ENCODE data around the gene PLEKHF1.

DNA sequence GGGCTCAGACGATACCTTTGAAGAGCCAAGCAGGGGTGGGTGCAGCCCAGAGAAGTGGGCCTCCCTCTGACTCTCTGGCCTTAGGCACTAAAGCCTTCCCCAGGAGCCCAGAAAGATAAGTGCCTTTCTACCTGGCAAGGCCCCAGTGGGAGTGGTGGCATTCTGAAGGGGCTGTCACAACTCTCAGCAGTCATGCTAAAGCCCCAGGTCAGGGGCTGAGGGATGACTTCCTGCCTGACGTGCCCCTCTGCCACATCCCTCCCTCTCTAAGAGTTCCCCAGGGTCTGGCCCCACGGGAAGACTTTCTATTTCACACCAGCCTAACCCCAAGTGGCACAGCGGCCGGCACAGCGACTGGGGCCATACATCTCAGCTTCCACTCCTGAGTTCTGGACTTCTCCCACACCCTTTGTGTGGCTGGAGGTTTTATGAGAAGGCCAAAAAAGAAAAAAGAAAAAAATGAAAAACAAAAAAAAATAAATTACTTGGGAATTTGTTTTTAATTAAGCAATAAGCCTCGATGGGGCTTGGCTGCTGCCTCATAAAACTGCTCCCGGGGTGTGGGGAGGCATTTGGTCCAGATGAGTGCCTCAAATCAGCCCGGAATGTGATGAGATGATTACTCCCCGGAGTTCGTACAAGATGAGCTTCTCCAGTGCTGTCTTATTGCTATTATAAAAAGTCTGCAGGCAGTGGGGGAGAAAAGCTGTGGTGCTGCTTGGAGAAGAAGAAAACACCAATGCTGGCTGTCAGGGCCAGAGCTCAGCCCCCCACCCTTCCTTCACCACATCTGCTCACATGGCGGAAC lies 28.5 kb upstream of the PLEKHF1 start:
- TF ChIP-seq, protein P1, sequence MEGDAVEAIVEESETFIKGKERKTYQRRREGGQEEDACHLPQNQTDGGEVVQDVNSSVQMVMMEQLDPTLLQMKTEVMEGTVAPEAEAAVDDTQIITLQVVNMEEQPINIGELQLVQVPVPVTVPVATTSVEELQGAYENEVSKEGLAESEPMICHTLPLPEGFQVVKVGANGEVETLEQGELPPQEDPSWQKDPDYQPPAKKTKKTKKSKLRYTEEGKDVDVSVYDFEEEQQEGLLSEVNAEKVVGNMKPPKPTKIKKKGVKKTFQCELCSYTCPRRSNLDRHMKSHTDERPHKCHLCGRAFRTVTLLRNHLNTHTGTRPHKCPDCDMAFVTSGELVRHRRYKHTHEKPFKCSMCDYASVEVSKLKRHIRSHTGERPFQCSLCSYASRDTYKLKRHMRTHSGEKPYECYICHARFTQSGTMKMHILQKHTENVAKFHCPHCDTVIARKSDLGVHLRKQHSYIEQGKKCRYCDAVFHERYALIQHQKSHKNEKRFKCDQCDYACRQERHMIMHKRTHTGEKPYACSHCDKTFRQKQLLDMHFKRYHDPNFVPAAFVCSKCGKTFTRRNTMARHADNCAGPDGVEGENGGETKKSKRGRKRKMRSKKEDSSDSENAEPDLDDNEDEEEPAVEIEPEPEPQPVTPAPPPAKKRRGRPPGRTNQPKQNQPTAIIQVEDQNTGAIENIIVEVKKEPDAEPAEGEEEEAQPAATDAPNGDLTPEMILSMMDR (IDR thresholded peaks at IDR 0.05; ENCODE audit: low read length): no peak
- TF ChIP-seq EZH2 (optimal IDR thresholded peaks at IDR 0.05; ENCODE audit: low read depth, low read length) (no peak), EZH2phosphoT487 (IDR thresholded peaks at IDR 0.05; ENCODE audit: low read length) (no peak)
